Measurements from ENCODE around the gene NR2C2.

GRCh38 chr3:15032650-15033049, 85.3 kb downstream of the NR2C2 start:
- TF ChIP-seq, protein P1, sequence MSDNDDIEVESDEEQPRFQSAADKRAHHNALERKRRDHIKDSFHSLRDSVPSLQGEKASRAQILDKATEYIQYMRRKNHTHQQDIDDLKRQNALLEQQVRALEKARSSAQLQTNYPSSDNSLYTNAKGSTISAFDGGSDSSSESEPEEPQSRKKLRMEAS (IDR thresholded peaks at IDR 0.05; ENCODE audit: low read depth, low read length), result no peak
- TF ChIP-seq, protein P2, sequence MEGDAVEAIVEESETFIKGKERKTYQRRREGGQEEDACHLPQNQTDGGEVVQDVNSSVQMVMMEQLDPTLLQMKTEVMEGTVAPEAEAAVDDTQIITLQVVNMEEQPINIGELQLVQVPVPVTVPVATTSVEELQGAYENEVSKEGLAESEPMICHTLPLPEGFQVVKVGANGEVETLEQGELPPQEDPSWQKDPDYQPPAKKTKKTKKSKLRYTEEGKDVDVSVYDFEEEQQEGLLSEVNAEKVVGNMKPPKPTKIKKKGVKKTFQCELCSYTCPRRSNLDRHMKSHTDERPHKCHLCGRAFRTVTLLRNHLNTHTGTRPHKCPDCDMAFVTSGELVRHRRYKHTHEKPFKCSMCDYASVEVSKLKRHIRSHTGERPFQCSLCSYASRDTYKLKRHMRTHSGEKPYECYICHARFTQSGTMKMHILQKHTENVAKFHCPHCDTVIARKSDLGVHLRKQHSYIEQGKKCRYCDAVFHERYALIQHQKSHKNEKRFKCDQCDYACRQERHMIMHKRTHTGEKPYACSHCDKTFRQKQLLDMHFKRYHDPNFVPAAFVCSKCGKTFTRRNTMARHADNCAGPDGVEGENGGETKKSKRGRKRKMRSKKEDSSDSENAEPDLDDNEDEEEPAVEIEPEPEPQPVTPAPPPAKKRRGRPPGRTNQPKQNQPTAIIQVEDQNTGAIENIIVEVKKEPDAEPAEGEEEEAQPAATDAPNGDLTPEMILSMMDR (IDR thresholded peaks at IDR 0.05; ENCODE audit: low read depth, low read length), result no peak
- TF ChIP-seq POLR2A (IDR thresholded peaks at IDR 0.05; ENCODE audit: extremely low read depth, insufficient read length), result no peak
- no peak for TF ChIP-seq MYC (IDR thresholded peaks at IDR 0.05; ENCODE audit: low read depth, low read length)

Data from NB4 (cell line).